Endothelial cell of umbilical vein (primary cell): ENCODE measurements around the gene MAP2K7.

Source experiments
- CTCF ChIP-seq, 2 donors: IDR thresholded peaks; 1 replicate in 1 of 2; 2 replicates in 1 of 2; pipeline ENCODE4 v1.5.1; 2011; ENCODE audit warnings: low read length in 2 of 2, mild to moderate bottlenecking in 2 of 2, moderate library complexity in 2 of 2, control low read depth in 1 of 2, inconsistent platforms in 1 of 2, low read depth in 1 of 2; ENCODE audit not compliant: insufficient read depth in 1 of 2; ENCODE audit errors: extremely low read depth in 1 of 2
- EZH2 ChIP-seq: IDR thresholded peaks from 2 replicates; pipeline ENCODE4 v1.6.1; 2012; ENCODE audit warnings: borderline replicate concordance, low read depth, mild to moderate bottlenecking, moderate library complexity, low read length, inconsistent platforms; ENCODE audit not compliant: severe bottlenecking
- MYC ChIP-seq: IDR thresholded peaks from one replicate; pipeline ENCODE4 v1.6.1; 2011; ENCODE audit warnings: mild to moderate bottlenecking, low read depth, low read length
- POLR2AphosphoS5 ChIP-seq: IDR thresholded peaks from 2 replicates; pipeline ENCODE4 v1.6.1; 2012; ENCODE audit warnings: low read depth, mild to moderate bottlenecking, control low read depth, low read length, moderate library complexity; ENCODE audit not compliant: insufficient read depth

GRCh38 chr19:7919610-7920518, 16.2 kb downstream of the MAP2K7 start, which contains the start of gene SNAPC2:
- TF ChIP-seq CTCF (IDR thresholded peaks at IDR 0.05; ENCODE audit: extremely low read depth in 1 of 2, insufficient read depth in 1 of 2, low read depth in 1 of 2, low read length in 2 of 2) (no peak), EZH2 (no peak), MYC (no peak), POLR2AphosphoS5 (peak; percentile 58)
